Ovary (tissue), 9 donors: ENCODE results near the gene ZNF14. TPM values are rescaled to one million over a fixed set of nuclear protein-coding genes. Genes with fewer than 3 reads are reported as not detected.
"Not testable (repeated sequence)": the region's sequence is repeated elsewhere in the genome, so short reads cannot be mapped to it uniquely, and the experiment has no call there.

Experiments
- DNase-seq, 5 donors: peaks; one replicate each; pipeline ENCODE4 v3.0.0-alpha.2; 2019 to 2020
- H3K27ac ChIP-seq, 2 donors: fragments of 200-600 bp; one replicate each; pipeline versions ENCODE4 v1.5.1 to v1.8.0; 2019 to 2022
- H3K27me3 ChIP-seq: fragments of 200-600 bp; one replicate; pipeline ENCODE4 v1.8.0; 2022
- H3K36me3 ChIP-seq: fragments of 200-600 bp; sonication (generic); one replicate; pipeline ENCODE4 v1.5.1; 2019
- H3K4me1 ChIP-seq: one replicate; pipeline ENCODE4 v1.8.1; 2013; ENCODE audit warnings: mild to moderate bottlenecking, moderate library complexity; ENCODE audit not compliant: insufficient read depth
- H3K4me3 ChIP-seq: fragments of 200-600 bp; sonication (generic); one replicate; pipeline ENCODE4 v1.5.1; 2017
- H3K9me3 ChIP-seq, 2 donors: fragments of 200-600 bp in 1 of 2; sonication (generic) in 1 of 2; one replicate each; pipeline versions ENCODE4 v1.5.1 to v1.8.1; 2013 to 2019; ENCODE audit warnings: mild to moderate bottlenecking in 1 of 2, moderate library complexity in 1 of 2
- EP300 ChIP-seq: sonication (generic); formaldehyde crosslinking; IDR thresholded peaks from one replicate; pipeline ENCODE4 v1.6.1; 2017; ENCODE audit warnings: antibody characterized with exemption
- POLR2A ChIP-seq: fragments of 450-650 bp; IDR thresholded peaks from one replicate; pipeline ENCODE4 v1.6.1; 2017; ENCODE audit warnings: antibody characterized with exemption, mild to moderate bottlenecking, moderate library complexity
- WGBS, 3 donors: extraction: QIAGEN DNeasy Blood & Tissue Kit in 1 of 3; methylation state at CpG; one replicate each; pipeline versions ENCODE4 v1.1.5 to v1.1.7; 2013 to 2017; 5-methylcytosine and 5-hydroxymethylcytosine counted together
- intact Hi-C, 4 donors: fragments of 100-400 bp; cut with DNase I; formaldehyde crosslinking; loops; one replicate each; pipeline versions ENCODE4 v1.11.0 to v1.15.1; 2022 to 2023
- polyA plus RNA-seq, 2 donors: library from polyadenylated mRNA; stranded (reverse); fragments of 200-250 nt in 1 of 2; fragments of 350-450 nt in 1 of 2; fragmentation: Illumina TruSeq in 1 of 2; extraction: RNeasy Lipid Tissue Mini Kit (QIAGEN cat#74804) in 1 of 2; gene quantifications; one replicate each; pipeline ENCODE4 v1.2.3, GENCODE V29; 2013 to 2014
- total RNA-seq, 7 donors: library from RNA; depleted of rRNA in 2 of 7; stranded (reverse); fragments of >200 nt in 2 of 7; fragmentation: NEBNext Ultra II Directional in 3 of 7; extraction: Animal tissue kit (Norgen Biotek cat#: 25700) in 3 of 7; gene quantifications; one replicate each; pipeline versions ENCODE4 v1.1.0 to v1.2.4, GENCODE V29; 2016 to 2023
- TF ChIP-seq, protein P1 (sequence below), 3 donors: fragments of 450-650 bp in 2 of 3; fragments of 200-600 bp in 1 of 3; IDR thresholded peaks; one replicate each; pipeline versions ENCODE4 v1.5.1 to v1.8.0; 2016 to 2022; ENCODE audit warnings: antibody characterized with exemption in 3 of 3, mild to moderate bottlenecking in 1 of 3
- donor health status: DM: no; HTN: no; CAD: no; lungs with moderate emphysema.
- donor health status: DM: no; HTN: no; CAD: no.
- donor health status: Bipolar disorder and iron deficiency.
- donor health status: DM: yes; HTN: yes; CAD: no.
- donor health status: DM: no; HTN: no; CAD: no.
- donor health status: DM: yes; HTN: yes; CAD: no.

Gene ZNF14
- total and polyA plus RNA-seq, 9 donors, result 6.3 to 19.9 (median 11.4) TPM

DNA sequence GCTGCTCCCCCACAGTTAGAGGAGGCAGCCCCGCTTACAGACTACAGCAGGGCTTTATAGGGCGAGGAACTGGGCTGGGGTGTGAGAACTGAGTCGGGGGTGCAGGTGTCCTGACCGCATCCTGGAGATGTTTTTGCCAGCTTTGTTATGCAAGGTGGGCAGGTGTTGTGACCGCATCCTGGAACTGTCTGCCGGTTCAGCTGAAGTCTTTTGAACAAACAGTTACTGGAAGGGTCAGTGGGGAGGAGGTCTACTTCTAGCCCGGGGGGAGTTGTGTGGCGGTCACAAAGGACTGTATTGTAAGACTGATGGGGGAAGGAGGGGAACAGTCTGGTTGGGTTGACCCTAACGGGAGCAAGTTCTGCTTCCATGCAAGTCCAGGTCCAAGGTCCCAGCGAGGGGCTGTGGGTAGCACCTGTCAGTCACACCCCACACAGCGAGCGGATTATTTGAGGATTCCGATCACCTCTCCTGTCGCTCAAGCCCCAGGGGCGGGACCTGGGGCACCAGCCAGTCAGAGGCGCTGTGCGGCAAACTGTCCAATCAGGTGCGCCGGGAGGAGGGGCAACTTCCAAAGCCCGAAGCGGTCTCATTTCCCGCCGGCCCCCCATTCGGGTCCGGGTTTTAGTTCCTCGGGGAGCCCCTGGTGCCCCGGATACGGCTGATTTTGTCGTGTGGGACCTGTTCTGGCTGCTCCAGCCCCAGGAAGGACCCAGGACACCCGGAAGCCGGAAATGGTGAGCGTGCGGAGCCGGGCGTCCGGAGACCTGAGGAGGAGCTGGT is 64.5 kb downstream of the ZNF14 start, which contains the start of gene ZNF101:
TSS of gene ZNF101 (plus strand) at position 610 of the 783 bp plus-strand sequence. CDS start at position 735, 125 bp downstream.
- peak; percentile 89 to 94 (median 93) for DNase-seq
- intact Hi-C loops, result loop anchor here in 1 of 4 donors (10.0 kb wide), 1 partner anchor 286 kb away; no protein-coding TSS in a partner anchor
- WGBS, 3 donors, result 4 to 5% (median 5%) methylated on average over 35 to 36 of the region's 36 CpGs
- TF ChIP-seq, protein P1, sequence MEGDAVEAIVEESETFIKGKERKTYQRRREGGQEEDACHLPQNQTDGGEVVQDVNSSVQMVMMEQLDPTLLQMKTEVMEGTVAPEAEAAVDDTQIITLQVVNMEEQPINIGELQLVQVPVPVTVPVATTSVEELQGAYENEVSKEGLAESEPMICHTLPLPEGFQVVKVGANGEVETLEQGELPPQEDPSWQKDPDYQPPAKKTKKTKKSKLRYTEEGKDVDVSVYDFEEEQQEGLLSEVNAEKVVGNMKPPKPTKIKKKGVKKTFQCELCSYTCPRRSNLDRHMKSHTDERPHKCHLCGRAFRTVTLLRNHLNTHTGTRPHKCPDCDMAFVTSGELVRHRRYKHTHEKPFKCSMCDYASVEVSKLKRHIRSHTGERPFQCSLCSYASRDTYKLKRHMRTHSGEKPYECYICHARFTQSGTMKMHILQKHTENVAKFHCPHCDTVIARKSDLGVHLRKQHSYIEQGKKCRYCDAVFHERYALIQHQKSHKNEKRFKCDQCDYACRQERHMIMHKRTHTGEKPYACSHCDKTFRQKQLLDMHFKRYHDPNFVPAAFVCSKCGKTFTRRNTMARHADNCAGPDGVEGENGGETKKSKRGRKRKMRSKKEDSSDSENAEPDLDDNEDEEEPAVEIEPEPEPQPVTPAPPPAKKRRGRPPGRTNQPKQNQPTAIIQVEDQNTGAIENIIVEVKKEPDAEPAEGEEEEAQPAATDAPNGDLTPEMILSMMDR (IDR thresholded peaks at IDR 0.05), result no peak
- no peak for TF ChIP-seq EP300
- TF ChIP-seq POLR2A, result peak; percentile 22
- H3K27me3 ChIP-seq, result no peaks in the 10 kb centered on the region
- no peaks in the 10 kb centered on the region for H3K36me3 ChIP-seq
- H3K4me1 ChIP-seq, result peaks cover 6% of the 10 kb centered on the region
- H3K4me3 ChIP-seq, result peak within 1 kb of the TSS; percentile 98
- H3K9me3 ChIP-seq, result no peaks in the 10 kb centered on the region
- H3K27ac ChIP-seq, result peak within 1 kb of the TSS; percentile 2 to 68

DNA sequence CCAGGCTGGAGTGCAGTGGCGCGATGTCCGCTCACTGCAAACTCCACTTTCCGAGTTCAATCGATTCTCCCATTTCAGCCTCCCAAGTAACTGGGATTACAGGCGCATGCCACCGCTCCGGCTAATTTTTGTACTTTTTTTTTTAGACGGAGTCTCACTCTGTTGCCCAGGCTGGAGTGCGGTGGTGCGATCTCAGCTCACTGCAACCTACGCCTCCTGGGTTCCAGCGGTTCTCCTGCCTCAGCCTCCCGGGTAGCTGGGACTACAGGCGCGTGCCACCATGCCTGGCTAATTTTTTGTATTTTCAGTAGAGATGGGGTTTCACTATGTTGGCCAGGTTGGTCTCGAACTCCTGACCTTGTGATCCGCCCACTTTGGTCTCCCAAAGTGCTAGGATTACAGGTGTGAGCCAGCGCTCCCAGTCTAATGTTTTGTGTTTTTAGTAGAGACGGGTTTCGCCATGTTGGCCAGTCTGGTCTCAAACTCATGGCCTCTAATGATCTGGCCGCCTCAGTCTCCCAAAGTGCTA is 67.4 kb downstream of the ZNF14 start:
- H3K4me1 ChIP-seq, H3K36me3 ChIP-seq, H3K4me3 ChIP-seq, H3K9me3 ChIP-seq, H3K27ac ChIP-seq, H3K27me3 ChIP-seq: not testable (repeated sequence)
- DNase-seq, result peak in 1 of 5 donors; percentile 20
- intact Hi-C loops, result loop anchor here in 1 of 4 donors (10.0 kb wide), 1 partner anchor 289 kb away; no protein-coding TSS in a partner anchor
- 95 to 97% (median 96%) methylated on average over 22 of the region's 22 CpGs for WGBS, 3 donors

DNA sequence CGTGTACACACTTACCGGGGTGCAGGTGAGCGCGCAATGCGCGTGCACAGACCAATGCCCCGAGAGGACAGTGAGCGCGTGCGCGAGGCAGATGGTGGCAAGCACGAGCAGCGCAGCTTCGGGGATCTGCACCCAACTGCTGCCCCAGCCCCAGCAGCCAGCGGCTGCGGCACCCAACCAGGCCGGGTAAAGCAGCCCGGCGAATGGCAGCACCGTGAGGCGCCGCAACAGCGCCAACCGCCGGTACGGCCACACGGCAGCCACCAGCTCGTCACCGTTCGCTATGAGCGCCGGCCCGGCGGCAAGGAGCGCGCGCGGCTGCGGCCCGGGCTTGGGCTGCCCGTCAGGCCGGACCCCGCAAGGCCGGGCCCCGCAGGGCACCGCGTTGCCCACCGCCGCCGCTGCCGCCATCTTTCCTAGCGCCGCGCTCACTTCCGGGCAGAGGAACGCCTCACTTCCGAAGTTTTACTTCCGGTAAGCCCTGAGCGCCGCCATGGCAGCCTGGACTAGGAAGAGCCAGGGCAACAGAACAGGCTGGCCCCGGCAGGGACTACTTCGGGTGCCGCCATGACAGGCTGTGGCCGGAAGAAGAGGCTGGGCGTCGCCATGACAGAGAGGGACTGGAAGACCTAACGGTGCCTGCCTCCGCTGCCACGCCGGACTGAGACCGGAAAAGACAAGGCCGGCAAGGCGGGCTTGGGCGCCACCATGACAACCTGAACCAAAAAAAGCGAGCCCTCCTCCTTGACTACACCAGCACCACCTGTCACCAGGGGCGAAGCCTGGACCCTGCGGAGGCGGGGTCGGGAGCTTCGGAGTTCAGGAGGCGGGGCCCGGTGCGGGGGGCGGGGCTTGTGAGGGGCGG is 69.4 kb downstream of the ZNF14 start, which contains the start of gene ATP13A1:
TSS of gene ATP13A1 (minus strand) at position 421 of the 865 bp plus-strand sequence. CDS start at position 411, 10 bp downstream.
- peak; percentile 94 to 97 (median 95) for DNase-seq
- H3K4me1 ChIP-seq, result peaks cover 3% of the 10 kb centered on the region
- peak within 1 kb of the TSS; percentile 89 for H3K4me3 ChIP-seq
- WGBS, 3 donors, result 0 to 1% (median 1%) methylated on average over 58 to 85 of the region's 85 CpGs
- H3K27me3 ChIP-seq, result no peaks in the 10 kb centered on the region
- H3K9me3 ChIP-seq, result no peaks in the 10 kb centered on the region
- no peak for TF ChIP-seq EP300
- peak; percentile 12 for TF ChIP-seq POLR2A
- H3K27ac ChIP-seq, result peak within 1 kb of the TSS; percentile 89 to 95
- no peaks in the 10 kb centered on the region for H3K36me3 ChIP-seq
- intact Hi-C loops, result loop anchor here in 1 of 4 donors (10.0 kb wide), 1 partner anchor 291 kb away; no protein-coding TSS in a partner anchor

DNA sequence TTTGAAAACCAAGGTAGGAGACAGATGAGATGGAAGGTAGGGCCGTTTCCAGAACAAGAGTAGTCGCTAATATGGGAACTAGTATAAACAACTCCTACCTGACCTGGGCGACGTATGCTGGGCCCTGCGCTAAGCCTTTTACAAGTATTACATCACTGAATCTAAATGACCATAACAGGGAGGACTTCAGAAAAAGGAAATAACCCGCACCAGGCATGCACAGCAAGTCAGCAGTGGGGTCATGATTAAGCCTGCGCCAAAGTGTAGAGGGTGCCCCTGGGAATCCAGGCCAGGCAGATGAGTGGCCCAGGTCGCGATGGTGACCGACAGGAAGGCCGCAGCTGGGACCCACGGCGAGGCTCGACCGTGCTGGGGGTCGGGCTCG is 70.0 kb downstream of the ZNF14 start:
- H3K36me3 ChIP-seq, result no peaks in the 10 kb centered on the region
- peak overlapping the region; percentile 89 for H3K4me3 ChIP-seq
- H3K27me3 ChIP-seq, result no peaks in the 10 kb centered on the region
- intact Hi-C loops, result loop anchor here in 1 of 4 donors (10.0 kb wide), 1 partner anchor 292 kb away; no protein-coding TSS in a partner anchor
- H3K27ac ChIP-seq, result peak overlapping the region in 1 of 2 donors; percentile 95
- 3 to 7% (median 3%) methylated on average over 17 of the region's 17 CpGs for WGBS, 3 donors
- no peaks in the 10 kb centered on the region for H3K9me3 ChIP-seq
- no peak for TF ChIP-seq POLR2A
- TF ChIP-seq EP300, result no peak
- TF ChIP-seq, protein P1 (IDR thresholded peaks at IDR 0.05), result no peak
- peaks cover 2% of the 10 kb centered on the region for H3K4me1 ChIP-seq
- no peak for DNase-seq

DNA sequence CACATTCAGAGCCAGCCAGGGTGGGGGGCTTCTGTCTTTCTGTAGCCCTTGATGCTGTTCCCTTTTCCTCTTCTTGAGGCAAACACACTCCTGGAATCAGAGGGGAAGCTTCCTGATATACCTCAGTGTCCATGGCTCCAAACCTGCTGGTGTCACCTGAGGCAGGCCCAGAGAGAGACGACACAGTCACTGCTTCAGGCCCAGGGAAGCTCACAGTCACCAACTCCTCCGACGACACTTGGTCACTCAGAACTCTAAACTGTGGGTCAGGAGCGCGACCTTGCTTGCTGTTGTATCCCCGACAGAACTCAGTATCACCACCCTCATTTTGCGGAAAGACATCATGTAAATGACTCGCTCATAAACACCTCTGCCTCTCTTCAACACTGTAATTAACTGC is 70.6 kb downstream of the ZNF14 start:
- no peak overlapping the region for H3K27ac ChIP-seq
- no peaks in the 10 kb centered on the region for H3K27me3 ChIP-seq
- no peaks in the 10 kb centered on the region for H3K36me3 ChIP-seq
- H3K4me3 ChIP-seq, result peak overlapping the region; percentile 89
- intact Hi-C loops, result loop anchor here in 1 of 4 donors (10.0 kb wide), 1 partner anchor 292 kb away; no protein-coding TSS in a partner anchor
- WGBS, 3 donors, result 65 to 80% (median 73%) methylated on average over 8 of the region's 8 CpGs
- no peaks in the 10 kb centered on the region for H3K9me3 ChIP-seq
- TF ChIP-seq EP300 (no peak), POLR2A (no peak)
- TF ChIP-seq, protein P1 (IDR thresholded peaks at IDR 0.05), result no peak
- peak in 1 of 5 donors; percentile 19 for DNase-seq
- peaks cover 2% of the 10 kb centered on the region for H3K4me1 ChIP-seq
